Amniotic epithelial cell (primary cell): ENCODE measurements around the gene ZNF496.

ENCODE experiments used
- DNase-seq: peaks from one replicate; pipeline ENCODE4 v3.0.0-alpha.2; 2010; ENCODE audit warnings: low read depth

The ZNF496 gene

GRCh38 chr1:247328311-247328710 lies 3.4 kb downstream of the ZNF496 start:
- no peak for DNase-seq

- DNase-seq, result no peak
These were observed 5.1 kb downstream of the ZNF496 start for GRCh38 chr1:247326411-247327130.

DNA sequence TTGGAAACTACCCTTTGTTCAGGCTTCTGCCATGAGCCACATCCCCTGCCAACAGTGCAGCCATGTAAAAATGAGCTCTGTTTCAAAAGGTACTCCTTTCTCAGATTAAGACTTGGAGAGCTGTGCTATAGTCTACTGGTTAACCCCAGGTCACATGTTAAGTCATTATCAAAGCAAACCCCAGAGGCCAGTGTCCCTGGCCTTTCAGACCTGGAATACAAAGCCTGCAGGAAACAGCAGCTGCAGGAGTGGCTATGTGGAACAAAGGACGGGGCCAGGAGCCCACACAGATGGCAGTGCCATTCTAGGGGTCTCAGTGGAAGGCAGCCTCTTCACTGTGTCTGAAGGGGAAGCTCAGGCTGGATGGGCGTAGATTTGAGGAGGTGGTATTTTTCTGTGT lies 6.7 kb downstream of the ZNF496 start:
- no peak for DNase-seq

DNA sequence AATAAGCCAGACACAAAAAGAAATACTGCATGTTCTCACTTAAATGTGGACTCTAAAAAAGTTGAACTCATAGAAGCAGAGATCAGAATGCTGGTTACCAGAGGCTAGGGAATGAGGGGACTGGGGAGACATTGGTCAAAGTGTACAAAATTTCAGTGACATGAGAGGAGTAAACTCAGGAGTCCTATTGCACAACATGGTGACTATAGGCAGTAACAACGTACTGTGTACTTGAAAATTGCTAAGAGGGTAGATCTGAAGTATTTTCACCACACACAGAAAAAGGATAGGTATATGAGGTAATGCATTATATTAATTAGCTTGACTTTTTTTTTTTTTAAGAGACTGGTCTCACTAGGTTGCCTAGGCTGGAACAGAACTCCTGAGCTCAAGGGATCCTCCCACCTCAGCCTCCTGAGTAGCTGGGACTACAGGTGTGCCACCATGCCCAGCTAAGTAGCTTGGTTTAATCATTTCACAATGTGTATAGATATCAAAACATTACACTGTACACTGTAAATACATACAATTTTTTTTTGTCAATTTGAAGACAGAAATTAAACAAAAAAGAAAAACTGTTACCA lies 7.4 kb downstream of the ZNF496 start:
- DNase-seq, result peak; percentile 12

DNA sequence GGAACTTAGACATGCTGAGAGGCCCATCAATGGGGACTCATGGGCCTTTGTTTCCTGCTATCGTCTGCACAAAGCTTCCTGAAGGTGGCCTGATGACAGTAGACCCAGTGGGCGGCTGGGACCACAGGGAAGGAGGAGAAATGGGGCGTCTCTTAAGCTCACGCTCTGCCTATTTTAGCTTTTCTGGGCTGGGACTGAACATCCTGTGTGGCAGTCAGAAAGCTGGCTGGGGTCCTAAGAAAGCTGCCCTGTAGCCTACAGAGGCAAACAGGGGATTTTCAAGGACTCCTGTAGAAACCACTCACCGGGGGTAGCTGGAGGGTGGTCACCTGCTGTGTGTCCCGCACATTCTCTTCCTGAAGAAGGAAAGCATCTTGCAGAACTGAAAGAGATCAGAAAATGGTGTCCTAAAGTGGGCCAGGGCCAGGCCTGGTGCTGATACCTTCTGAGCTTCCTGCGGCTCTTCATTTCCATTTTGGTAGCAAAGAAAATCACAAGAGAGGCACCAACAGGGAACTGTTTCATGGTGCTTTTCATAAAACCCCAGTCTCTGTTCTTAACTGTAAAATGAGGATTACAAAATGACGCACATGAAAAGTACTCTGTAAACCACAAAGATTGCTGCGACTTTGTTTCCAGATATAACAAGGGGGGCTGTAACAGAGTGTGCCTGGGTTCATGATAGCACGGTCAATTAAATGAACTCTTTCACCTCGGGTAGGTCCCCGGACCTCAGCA lies 8.6 kb downstream of the ZNF496 start:
- no peak for DNase-seq

- peak; percentile 58 for DNase-seq
These were observed 9.2 kb downstream of the ZNF496 start for GRCh38 chr1:247322442-247322841.

DNA sequence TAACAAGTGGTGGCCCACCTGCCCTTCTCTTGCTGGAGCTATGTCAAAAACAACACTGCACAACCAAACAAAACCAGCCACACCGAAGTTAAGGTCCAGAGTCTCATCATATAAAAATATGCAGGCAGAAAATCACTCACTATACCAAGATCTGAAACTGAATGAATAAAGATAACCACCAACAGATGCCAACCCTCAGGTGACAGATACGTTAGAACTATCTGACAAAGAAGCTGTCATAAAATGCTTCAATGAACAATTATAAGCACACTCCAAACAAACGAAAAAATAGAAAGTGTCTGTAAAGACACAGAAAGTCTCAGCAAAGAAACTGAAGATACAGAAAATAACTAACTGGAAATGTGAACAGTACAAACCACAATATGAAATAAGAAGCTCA lies 14.0 kb downstream of the ZNF496 start:
- no peak for DNase-seq

DNA sequence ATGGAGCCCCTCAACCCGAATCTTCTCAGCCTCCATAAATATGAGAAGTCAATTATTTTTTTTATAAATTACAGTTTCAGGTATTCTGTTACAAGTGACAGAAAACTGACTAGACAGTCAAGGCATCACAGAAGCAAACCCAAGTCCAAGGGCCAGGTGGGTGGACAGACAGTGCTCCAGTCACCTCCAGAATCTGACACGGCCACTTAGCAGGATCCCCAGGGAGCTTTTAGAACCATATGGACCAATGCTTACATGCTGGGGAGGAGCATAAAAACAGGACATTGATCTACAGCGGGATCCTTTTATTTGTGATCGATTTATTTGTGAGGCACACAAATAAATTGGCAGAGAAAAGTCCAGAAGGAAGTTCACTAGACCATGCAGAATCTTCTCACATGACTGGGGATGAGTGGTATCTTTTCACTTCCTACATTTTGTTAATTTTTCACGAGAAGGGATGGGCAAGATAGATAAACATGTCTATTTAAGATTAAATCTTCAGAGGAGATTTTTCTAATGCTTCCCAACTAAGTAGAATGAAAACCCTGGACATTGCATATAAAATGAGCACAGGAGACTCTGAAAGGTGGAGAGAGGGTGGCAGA lies 15.0 kb downstream of the ZNF496 start:
- no peak for DNase-seq

DNA sequence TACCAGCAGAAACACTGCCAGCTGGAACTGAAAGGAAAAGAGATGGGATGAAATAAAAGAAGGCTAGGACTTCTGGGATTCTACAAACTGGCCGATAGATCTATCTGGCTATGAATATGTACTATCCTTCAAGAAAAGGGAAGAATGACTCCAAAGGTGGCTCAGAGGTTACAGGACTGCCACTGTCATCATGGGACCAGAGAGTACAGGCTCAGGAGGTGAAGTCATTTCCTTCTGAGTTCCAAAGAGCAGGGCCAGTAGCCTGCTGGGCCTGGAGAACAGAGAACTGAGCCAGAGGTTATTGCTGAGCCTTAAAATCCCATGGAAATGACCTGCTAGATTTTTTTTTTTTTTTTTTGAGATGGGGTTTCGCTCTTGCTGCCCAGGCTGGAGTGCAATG lies 27.6 kb downstream of the ZNF496 start:
- DNase-seq, result no peak

- no peak for DNase-seq
These were observed 28.5 kb downstream of the ZNF496 start for GRCh38 chr1:247303216-247303615.

DNA sequence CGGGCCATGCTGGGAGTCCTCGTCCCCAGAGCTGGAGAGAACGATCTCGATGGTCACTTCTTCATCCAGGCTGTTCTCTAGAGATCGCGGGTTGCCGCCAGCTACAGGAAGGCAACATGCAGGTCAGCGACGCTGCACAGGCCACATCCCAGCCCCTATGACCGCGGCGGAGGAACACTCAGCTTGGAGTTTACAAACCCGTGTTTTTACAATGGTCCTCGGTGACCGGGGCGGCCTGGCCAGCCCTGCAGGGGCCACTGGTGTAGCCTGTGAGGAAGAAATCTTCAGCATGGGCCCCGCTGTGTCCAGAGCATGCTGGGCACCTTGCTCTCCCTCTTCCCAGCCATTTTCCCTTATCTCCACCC lies 30.5 kb downstream of the ZNF496 start:
- DNase-seq, result no peak

- DNase-seq, result no peak
These were observed 31.0 kb downstream of the ZNF496 start for GRCh38 chr1:247300491-247301175.

DNA sequence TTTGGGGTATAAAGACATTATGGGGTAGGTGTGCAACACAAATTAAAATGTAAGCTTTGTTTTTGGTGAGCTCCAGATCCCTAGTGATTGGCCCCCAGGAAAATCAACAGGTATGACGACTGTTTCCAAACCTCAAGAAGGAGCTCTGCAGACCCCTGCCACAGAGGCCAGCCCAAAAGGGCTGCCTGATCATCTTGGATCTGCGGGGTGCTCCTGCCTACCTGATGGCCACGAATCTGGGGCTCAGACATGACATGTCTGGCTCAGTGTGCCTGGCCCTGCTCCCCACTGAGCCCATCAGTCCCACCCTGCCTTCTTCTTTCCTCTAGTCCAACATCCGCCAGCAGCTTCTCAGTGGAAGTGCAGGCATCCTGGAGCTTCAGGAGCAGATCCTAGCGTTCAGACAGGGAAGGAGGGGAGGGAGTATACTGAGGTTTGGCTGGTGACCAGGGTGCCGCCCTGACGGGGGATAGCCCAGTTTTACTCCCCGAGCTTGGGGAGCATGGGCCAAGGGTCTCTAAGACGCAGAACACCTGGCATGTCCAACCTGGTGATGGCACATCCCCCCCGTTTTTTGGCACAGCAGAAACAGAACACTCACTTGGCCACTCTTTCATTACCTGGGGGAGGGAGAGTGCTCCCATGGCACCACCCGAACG lies 31.8 kb downstream of the ZNF496 start:
- DNase-seq, result no peak

- no peak for DNase-seq
These were observed 33.0 kb downstream of the ZNF496 start for GRCh38 chr1:247298701-247299100.

- DNase-seq, result no peak
These were observed 33.6 kb downstream of the ZNF496 start for GRCh38 chr1:247298124-247298481.

GRCh38 chr1:247297263-247298123 lies 34.2 kb downstream of the ZNF496 start:
- DNase-seq, result no peak

GRCh38 chr1:247296599-247297180 lies 35.0 kb downstream of the ZNF496 start:
- no peak for DNase-seq

DNA sequence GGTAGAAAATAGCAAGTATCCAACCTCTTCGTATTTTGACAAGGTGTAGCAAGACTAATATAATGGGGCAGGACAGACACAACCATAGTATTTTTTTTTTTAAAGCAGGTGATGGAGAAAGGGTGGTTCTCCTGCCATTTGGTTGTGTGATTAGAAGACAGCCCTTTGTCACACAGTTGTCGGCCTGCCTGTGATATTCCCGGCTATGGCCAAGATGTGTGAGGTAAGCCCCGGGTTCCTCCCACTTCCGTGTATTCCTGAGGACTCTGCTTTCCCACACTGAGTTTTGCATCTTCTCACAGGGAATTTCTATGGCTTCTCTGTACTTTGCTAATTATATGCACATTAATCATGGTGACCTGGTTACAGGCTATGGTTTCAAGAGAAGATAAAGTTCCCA lies 35.9 kb downstream of the ZNF496 start:
- peak; percentile 20 for DNase-seq

DNA sequence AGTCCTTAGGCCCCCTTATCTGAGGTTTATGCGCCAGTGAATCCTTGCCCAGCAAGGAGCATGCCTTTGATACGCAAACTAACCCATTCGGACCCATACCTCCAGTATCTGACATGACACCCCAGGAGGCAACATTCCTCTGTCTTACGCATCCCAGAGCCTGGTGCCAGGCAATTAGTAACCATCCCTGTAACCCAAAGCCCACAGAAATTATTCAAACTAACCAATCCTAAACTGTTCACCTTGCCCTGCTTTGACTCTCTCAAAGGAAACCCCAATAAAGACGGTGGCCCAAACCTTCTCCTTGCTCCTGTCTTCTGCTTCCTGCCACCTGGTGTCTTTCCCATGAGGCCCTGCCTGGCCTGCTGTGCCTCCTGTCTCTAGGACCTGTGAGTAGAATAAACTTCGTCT lies 36.4 kb downstream of the ZNF496 start:
- peak; percentile 50 for DNase-seq

GRCh38 chr1:247294282-247294681 lies 37.4 kb downstream of the ZNF496 start:
- DNase-seq, result peak; percentile 90

DNA sequence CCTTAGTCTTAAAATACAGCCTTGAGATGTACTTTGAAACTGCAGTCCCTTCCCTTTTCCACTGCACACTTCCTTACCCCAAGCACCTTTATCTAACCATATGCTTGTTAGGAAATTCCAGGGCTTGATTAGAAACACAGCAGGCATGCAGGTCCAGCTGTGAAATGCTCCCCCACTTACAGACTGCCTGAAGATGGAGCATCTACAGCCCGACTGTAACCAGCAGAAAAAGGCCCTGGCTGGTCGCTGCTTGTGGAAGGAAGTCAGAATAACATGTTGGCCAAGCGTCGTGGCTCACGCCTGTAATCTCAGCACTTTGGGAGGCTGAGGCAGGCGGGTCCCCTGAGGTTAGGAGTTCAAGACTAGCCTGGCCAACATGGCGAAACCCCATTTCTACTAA lies 38.6 kb downstream of the ZNF496 start:
- peak; percentile 81 for DNase-seq
